Neutrophil (primary cell): Measurements from ENCODE around the gene CHCHD6.

ENCODE experiments used
- H3K27ac ChIP-seq: fragments of 200-600 bp; sonication (generic); 2 replicates; pipeline ENCODE4 v1.5.1; 2016; ENCODE audit warnings: mild to moderate bottlenecking, moderate library complexity
- H3K27me3 ChIP-seq: fragments of 200-600 bp; sonication (generic); 2 replicates; pipeline ENCODE4 v1.6.0; 2016; ENCODE audit warnings: mild to moderate bottlenecking
- H3K36me3 ChIP-seq: fragments of 200-600 bp; sonication (generic); 2 replicates; pipeline ENCODE4 v1.5.1; 2017
- H3K4me1 ChIP-seq, 2 experiments: fragments of 200-600 bp in 1 of 2; sonication (generic) in 1 of 2; 1 replicate in 1 of 2; 2 replicates in 1 of 2; pipeline versions ENCODE4 v1.5.1 to v1.6.1; 2013 to 2016; ENCODE audit warnings: low read depth in 1 of 2, low read length in 1 of 2, mild to moderate bottlenecking in 1 of 2, moderate library complexity in 1 of 2; ENCODE audit not compliant: control insufficient read depth in 1 of 2, insufficient read depth in 1 of 2
- H3K4me3 ChIP-seq, 2 experiments: fragments of 200-600 bp in 1 of 2; sonication (generic) in 1 of 2; 1 replicate in 1 of 2; 2 replicates in 1 of 2; pipeline ENCODE4 v1.5.1; 2013 to 2016; ENCODE audit warnings: low read depth in 1 of 2, low read length in 1 of 2, mild to moderate bottlenecking in 1 of 2, moderate library complexity in 1 of 2
- H3K9me3 ChIP-seq: fragments of 200-600 bp; sonication (generic); 2 replicates; pipeline ENCODE4 v1.5.1; 2016
- TF ChIP-seq, protein P1 (sequence below): fragments of 200-600 bp; sonication (generic); IDR thresholded peaks from 2 replicates; pipeline ENCODE4 v1.5.1; 2016; ENCODE audit warnings: antibody characterized with exemption

Gene CHCHD6

DNA sequence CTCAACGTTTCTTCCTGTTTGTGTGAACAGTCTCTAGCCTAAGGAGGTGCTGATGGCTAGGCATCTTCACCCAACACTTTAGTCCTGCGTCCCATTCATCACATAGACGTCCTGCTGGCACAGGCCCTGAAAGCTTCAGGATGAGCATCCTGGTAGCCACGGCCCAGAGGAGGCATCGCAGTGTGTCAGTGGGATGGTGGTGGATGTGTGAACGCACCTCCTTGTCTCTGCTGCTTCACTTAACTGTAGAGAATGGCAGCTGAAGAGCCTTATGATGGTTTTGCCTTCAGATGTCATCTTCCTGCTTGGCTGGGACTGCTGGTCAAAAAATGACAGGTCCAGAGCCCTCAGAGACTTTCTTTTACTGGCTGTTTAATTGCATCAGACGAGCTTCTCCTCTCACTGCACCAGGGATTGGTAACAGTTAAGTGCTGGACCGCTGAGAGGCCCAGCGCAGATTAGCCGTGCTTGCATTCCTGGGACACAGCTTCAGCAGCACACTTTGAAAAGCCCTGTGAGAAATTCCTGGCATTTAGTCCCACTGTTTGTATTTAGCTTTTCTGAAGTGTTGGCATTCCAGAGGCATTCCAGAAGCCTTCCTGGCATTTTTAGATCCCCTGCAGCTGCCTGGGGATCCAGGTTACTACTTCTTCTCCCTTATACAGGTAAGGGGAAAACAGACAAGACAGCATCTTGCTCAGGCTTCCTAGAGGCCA, 146.5 kb downstream of the CHCHD6 start:
- no peaks in the 10 kb centered on the region for H3K4me1 ChIP-seq
- H3K36me3 ChIP-seq = no peaks in the 10 kb centered on the region
- TF ChIP-seq, protein P1, sequence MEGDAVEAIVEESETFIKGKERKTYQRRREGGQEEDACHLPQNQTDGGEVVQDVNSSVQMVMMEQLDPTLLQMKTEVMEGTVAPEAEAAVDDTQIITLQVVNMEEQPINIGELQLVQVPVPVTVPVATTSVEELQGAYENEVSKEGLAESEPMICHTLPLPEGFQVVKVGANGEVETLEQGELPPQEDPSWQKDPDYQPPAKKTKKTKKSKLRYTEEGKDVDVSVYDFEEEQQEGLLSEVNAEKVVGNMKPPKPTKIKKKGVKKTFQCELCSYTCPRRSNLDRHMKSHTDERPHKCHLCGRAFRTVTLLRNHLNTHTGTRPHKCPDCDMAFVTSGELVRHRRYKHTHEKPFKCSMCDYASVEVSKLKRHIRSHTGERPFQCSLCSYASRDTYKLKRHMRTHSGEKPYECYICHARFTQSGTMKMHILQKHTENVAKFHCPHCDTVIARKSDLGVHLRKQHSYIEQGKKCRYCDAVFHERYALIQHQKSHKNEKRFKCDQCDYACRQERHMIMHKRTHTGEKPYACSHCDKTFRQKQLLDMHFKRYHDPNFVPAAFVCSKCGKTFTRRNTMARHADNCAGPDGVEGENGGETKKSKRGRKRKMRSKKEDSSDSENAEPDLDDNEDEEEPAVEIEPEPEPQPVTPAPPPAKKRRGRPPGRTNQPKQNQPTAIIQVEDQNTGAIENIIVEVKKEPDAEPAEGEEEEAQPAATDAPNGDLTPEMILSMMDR = no peak
- no peaks in the 10 kb centered on the region for H3K27me3 ChIP-seq
- H3K27ac ChIP-seq = no peak overlapping the region
- H3K9me3 ChIP-seq = no peaks in the 10 kb centered on the region
- no peak overlapping the region for H3K4me3 ChIP-seq

DNA sequence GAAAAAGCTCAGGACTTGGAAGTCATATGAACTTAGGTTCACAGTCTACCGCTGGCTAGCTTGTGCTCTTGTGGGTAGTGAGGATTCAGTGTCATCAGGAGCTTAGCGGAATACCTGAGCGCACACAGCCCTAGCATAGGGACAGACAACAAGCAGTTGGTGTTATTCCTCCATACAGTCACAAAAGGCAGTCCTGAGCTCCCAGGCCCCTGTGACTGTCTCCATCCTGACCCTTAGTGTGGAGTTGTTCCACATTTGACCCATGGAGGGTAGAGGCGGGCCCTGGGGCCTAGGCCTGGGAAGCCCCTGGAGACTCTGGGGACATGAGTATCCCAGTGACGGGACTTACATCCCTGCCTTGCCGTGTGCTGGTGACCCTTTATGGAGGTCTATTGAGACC, 147.3 kb downstream of the CHCHD6 start:
- Histone ChIP-seq H3K4me1 (no peaks in the 10 kb centered on the region), H3K4me3 (no peak overlapping the region), H3K27ac (no peak overlapping the region), H3K9me3 (no peaks in the 10 kb centered on the region), H3K36me3 (no peaks in the 10 kb centered on the region), H3K27me3 (no peaks in the 10 kb centered on the region)
- TF ChIP-seq, protein P1 = no peak

DNA sequence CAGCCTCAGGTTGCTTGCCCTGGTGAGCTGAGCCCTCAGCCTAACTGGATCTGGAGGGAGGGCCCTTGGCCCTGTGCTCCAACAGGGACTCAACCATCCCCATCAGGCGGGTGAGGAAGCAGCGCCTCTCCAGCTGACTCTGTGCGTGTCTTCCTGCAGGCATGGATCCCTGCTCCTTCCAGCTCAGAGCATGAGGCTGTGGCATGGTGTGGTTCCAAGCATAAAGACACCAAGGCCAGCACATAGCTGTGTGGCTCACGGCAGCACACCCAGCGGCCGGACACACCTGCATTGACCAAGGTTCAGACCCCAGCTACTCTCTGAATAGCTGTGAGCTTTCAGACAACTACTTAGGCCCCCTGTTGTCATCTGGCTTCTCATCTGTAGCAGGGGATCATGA, 147.9 kb downstream of the CHCHD6 start:
- H3K9me3 ChIP-seq = no peaks in the 10 kb centered on the region
- H3K27ac ChIP-seq = no peak overlapping the region
- TF ChIP-seq, protein P1 = no peak
- H3K4me3 ChIP-seq = no peak overlapping the region
- no peaks in the 10 kb centered on the region for H3K36me3 ChIP-seq
- H3K4me1 ChIP-seq = no peaks in the 10 kb centered on the region
- no peaks in the 10 kb centered on the region for H3K27me3 ChIP-seq

DNA sequence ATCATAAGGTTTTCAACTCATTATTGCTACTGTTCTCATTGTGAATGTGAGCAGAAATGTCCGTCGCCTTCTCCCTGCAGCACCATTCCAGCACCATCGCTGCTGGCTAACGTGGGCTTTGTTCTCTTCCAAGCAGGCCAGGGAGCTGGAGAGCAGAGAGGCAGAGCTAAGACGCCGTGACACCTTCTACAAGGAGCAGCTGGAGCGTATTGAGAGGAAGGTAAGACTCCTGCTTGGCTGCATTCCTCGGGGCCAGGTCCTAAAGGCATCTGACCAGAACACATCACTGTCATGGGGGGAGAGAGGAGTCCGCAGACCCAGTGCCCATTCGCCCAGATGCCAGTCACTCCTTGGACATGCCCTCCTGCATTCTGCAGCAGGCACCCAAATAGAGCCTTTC, 148.5 kb downstream of the CHCHD6 start:
- Histone ChIP-seq H3K27me3 (no peaks in the 10 kb centered on the region), H3K9me3 (no peaks in the 10 kb centered on the region), H3K27ac (no peak overlapping the region), H3K4me3 (no peak overlapping the region), H3K4me1 (no peaks in the 10 kb centered on the region), H3K36me3 (no peaks in the 10 kb centered on the region)
- TF ChIP-seq, protein P1 = no peak

DNA sequence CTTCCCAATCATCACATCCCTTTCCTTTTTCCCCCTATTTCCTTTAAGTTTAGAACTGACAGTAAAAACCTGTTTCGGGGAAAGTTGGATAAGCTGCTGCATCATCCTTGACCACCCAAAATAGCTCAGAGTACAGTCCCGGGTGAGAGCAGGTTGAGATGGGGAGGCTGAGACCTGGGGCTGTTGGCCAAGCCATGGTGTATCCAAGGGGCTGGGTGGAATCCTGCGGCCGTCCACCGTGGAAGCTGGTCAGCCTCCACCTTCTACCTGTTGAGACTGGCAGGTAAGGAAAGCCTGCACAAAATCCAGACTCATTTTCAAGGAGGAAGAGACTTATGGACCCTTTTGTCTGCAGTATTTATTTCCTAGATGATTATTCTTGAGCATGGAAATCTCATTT, 150.6 kb downstream of the CHCHD6 start:
- H3K9me3 ChIP-seq = no peaks in the 10 kb centered on the region
- no peaks in the 10 kb centered on the region for H3K27me3 ChIP-seq
- no peaks in the 10 kb centered on the region for H3K36me3 ChIP-seq
- no peak overlapping the region for H3K4me3 ChIP-seq
- no peaks in the 10 kb centered on the region for H3K4me1 ChIP-seq
- TF ChIP-seq, protein P1 = no peak
- no peak overlapping the region for H3K27ac ChIP-seq
